HEK293 (cell line): Measurements from ENCODE around the gene EPB41L2.
"Not testable (repeated sequence)": the region's sequence is repeated elsewhere in the genome, so short reads cannot be mapped to it uniquely, and the experiment has no call there.

Experiments
- CTCF ChIA-PET: fragments of 350-600 bp; formaldehyde crosslinking; extraction: SDS; loops from one replicate; lab custom pipeline; 2021; ENCODE audit warnings: antibody characterized with exemption; lab: Yijun Ruan, JAX
- POLR2A ChIA-PET: fragments of 300-600 bp; formaldehyde crosslinking; extraction: SDS; loops from one replicate; lab custom pipeline; 2020; ENCODE audit warnings: antibody characterized with exemption, inconsistent platforms; lab: Yijun Ruan, JAX
- H3K27ac ChIP-seq: fragments of 200-500 bp; sonication (Bioruptor generic); 2 replicates; pipeline ENCODE4 v1.5.1; 2014; ENCODE audit warnings: low read depth, low read length, control low read depth, inconsistent platforms; ENCODE audit errors: extremely low read depth
- H3K36me3 ChIP-seq, 2 experiments: fragments of 200-500 bp in 1 of 2; sonication (Bioruptor generic) in 1 of 2; 1 replicate in 1 of 2; 2 replicates in 1 of 2; pipeline ENCODE4 v1.5.1; 2014 to 2017; ENCODE audit warnings: inconsistent platforms in 2 of 2, low read length in 2 of 2; ENCODE audit not compliant: control insufficient read depth in 2 of 2, insufficient read depth in 1 of 2
- H3K4me1 ChIP-seq: fragments of 200-500 bp; sonication (Bioruptor generic); 2 replicates; pipeline ENCODE4 v1.5.1; 2014; ENCODE audit warnings: mild to moderate bottlenecking, low read length, inconsistent platforms; ENCODE audit not compliant: control insufficient read depth, insufficient read depth
- H3K4me3 ChIP-seq: 2 replicates; pipeline ENCODE4 v1.5.1; 2011; ENCODE audit warnings: low read depth, mild to moderate bottlenecking, control low read depth, low read length, moderate library complexity
- H3K9me3 ChIP-seq: fragments of 200-500 bp; sonication (Bioruptor generic); 2 replicates; pipeline ENCODE4 v1.5.1; 2014; ENCODE audit warnings: low read depth, low read length, inconsistent platforms; ENCODE audit not compliant: control insufficient read depth, insufficient read depth
- GLI2 ChIP-seq: fragments of 450-650 bp; formaldehyde crosslinking; IDR thresholded peaks from 2 replicates; pipeline ENCODE4; 2017; ENCODE audit warnings: missing biosample characterization, missing genetic modification characterization, low read depth, borderline replicate concordance
- KLF8 ChIP-seq: fragments of 450-650 bp; formaldehyde crosslinking; IDR thresholded peaks from 2 replicates; pipeline ENCODE4 v1.5.1; 2016; ENCODE audit warnings: missing biosample characterization, missing genetic modification characterization
- PRDM10 ChIP-seq: fragments of 450-650 bp; formaldehyde crosslinking; IDR thresholded peaks from 2 replicates; pipeline ENCODE4 v1.5.1; 2016; ENCODE audit warnings: missing biosample characterization, missing genetic modification characterization
- SETDB1 ChIP-seq: IDR thresholded peaks from one replicate; pipeline ENCODE4 v1.6.1; 2017; ENCODE audit warnings: mild to moderate bottlenecking, low read length, moderate library complexity, mixed read lengths; ENCODE audit not compliant: insufficient read length
- TSHZ1 ChIP-seq: fragments of 450-650 bp; formaldehyde crosslinking; IDR thresholded peaks from 2 replicates; pipeline ENCODE4 v1.5.1; 2016; ENCODE audit warnings: missing biosample characterization, missing genetic modification characterization, borderline replicate concordance
- ZBTB10 ChIP-seq: fragments of 450-650 bp; formaldehyde crosslinking; IDR thresholded peaks from 2 replicates; pipeline ENCODE4 v1.5.1; 2016; ENCODE audit warnings: missing biosample characterization, missing genetic modification characterization
- ZNF202 ChIP-seq: fragments of 450-650 bp; formaldehyde crosslinking; IDR thresholded peaks from 2 replicates; pipeline ENCODE4 v1.5.1; 2016; ENCODE audit warnings: missing biosample characterization, missing genetic modification characterization, borderline replicate concordance
- ZNF391 ChIP-seq: fragments of 450-650 bp; formaldehyde crosslinking; IDR thresholded peaks from 2 replicates; pipeline ENCODE4 v1.5.1; 2016; ENCODE audit warnings: low read depth, missing biosample characterization, missing genetic modification characterization, borderline replicate concordance
- ZNF404 ChIP-seq: fragments of 450-650 bp; formaldehyde crosslinking; IDR thresholded peaks from 2 replicates; pipeline ENCODE4 v1.5.1; 2017; ENCODE audit warnings: missing biosample characterization, missing genetic modification characterization
- ZNF585B ChIP-seq: fragments of 450-650 bp; formaldehyde crosslinking; IDR thresholded peaks from 2 replicates; pipeline ENCODE4 v1.5.1; 2016; ENCODE audit warnings: missing biosample characterization, missing genetic modification characterization
- ZNF610 ChIP-seq: fragments of 450-650 bp; formaldehyde crosslinking; IDR thresholded peaks from 2 replicates; pipeline ENCODE4 v1.5.1; 2016; ENCODE audit warnings: missing biosample characterization, missing genetic modification characterization, borderline replicate concordance
- ZNF692 ChIP-seq: fragments of 450-650 bp; formaldehyde crosslinking; IDR thresholded peaks from 2 replicates; pipeline ENCODE4 v1.5.1; 2016; ENCODE audit warnings: missing biosample characterization, missing genetic modification characterization
- ZNF707 ChIP-seq: fragments of 450-650 bp; formaldehyde crosslinking; IDR thresholded peaks from 2 replicates; pipeline ENCODE4 v1.5.1; 2016; ENCODE audit warnings: missing biosample characterization, missing genetic modification characterization
- ZNF776 ChIP-seq: fragments of 450-650 bp; formaldehyde crosslinking; IDR thresholded peaks from 2 replicates; pipeline ENCODE4 v1.5.0; 2017; ENCODE audit warnings: missing biosample characterization, missing genetic modification characterization, borderline replicate concordance

Gene EPB41L2

GRCh38 chr6:131009790-131010189 is 53.3 kb downstream of the EPB41L2 start (continued):
- TF ChIP-seq TSHZ1 (no peak), ZNF692 (tag by site-specific recombination) (no peak), ZNF776 (tag by site-specific recombination) (no peak), ZNF391 (tag by site-specific recombination) (no peak), ZNF404 (tag by site-specific recombination) (no peak), KLF8 (no peak), ZNF202 (no peak)

- H3K36me3 ChIP-seq, H3K27ac ChIP-seq, POLR2A ChIA-PET, H3K9me3 ChIP-seq, H3K4me3 ChIP-seq: not testable (repeated sequence)
- peaks cover 12% of the 10 kb centered on the region for H3K4me1 ChIP-seq
- CTCF ChIA-PET: interaction anchor here (0.6 kb wide), 1 partner anchor 597 kb away, joined by 4 read pairs; no protein-coding TSS in a partner anchor
These were observed 54.1 kb downstream of the EPB41L2 start for GRCh38 chr6:131008965-131009364.

GRCh38 chr6:131007964-131008363 is 55.1 kb downstream of the EPB41L2 start:
- H3K4me1 ChIP-seq: peaks cover 10% of the 10 kb centered on the region
- CTCF ChIA-PET, H3K4me3 ChIP-seq, H3K9me3 ChIP-seq, H3K27ac ChIP-seq, POLR2A ChIA-PET: not testable (repeated sequence)
- TF ChIP-seq SETDB1 (peak; percentile 76), ZNF585B (tag by site-specific recombination) (peak; percentile 98)
- TF ChIP-seq, all 188 proteins: peak for 2; not testable (repeated sequence) for 186
- not testable (repeated sequence) for H3K36me3 ChIP-seq

GRCh38 chr6:131007286-131007685 is 55.8 kb downstream of the EPB41L2 start:
- Histone ChIP-seq H3K36me3 (no peaks in the 10 kb centered on the region), H3K4me1 (peaks cover 16% of the 10 kb centered on the region), H3K27ac (no peak overlapping the region), H3K4me3 (no peak overlapping the region), H3K9me3 (no peaks in the 10 kb centered on the region)
- TF ChIP-seq GLI2 (no peak), ZNF707 (peak; percentile 96)
- POLR2A ChIA-PET: no interaction called here
- CTCF ChIA-PET: interaction anchor here (0.6 kb wide), 1 partner anchor 49 kb away, joined by 3 read pairs; no protein-coding TSS in a partner anchor

GRCh38 chr6:131005439-131006016 is 57.5 kb downstream of the EPB41L2 start:
- H3K4me3 ChIP-seq: no peak overlapping the region
- no peaks in the 10 kb centered on the region for H3K36me3 ChIP-seq
- no peaks in the 10 kb centered on the region for H3K9me3 ChIP-seq
- ChIA-PET CTCF (no interaction called here), POLR2A (interaction anchor here (0.8 kb wide), 1 partner anchor 57 kb away, joined by 3 read pairs; the partner anchor contains the start of gene EPB41L2)
- H3K4me1 ChIP-seq: peaks cover 33% of the 10 kb centered on the region
- H3K27ac ChIP-seq: no peak overlapping the region
- TF ChIP-seq ZNF610 (tag by site-specific recombination) (no peak), PRDM10 (tag by site-specific recombination) (0 out of 2 replicates have a peak, but pooled peaks have one; percentile 11), GLI2 (no peak), ZBTB10 (tag by site-specific recombination) (no peak)
